Adrenal gland (tissue), 5 donors: ENCODE data around the gene CCDC13.

Experiments used
- CTCF ChIP-seq, 6 experiments: fragments of 450-650 bp in 4 of 6; fragments of 200-600 bp in 2 of 6; sonication (generic) in 1 of 6; IDR thresholded peaks; 1 replicate in 5 of 6; 2 replicates in 1 of 6; pipeline versions ENCODE4 v1.5.1 to v1.8.0; 2016 to 2021; ENCODE audit warnings: antibody characterized with exemption in 6 of 6, mild to moderate bottlenecking in 2 of 6, moderate library complexity in 1 of 6
- POLR2A ChIP-seq, 2 donors: fragments of 450-650 bp; IDR thresholded peaks; one replicate each; pipeline ENCODE4 v1.6.1; 2017; ENCODE audit warnings: antibody characterized with exemption in 2 of 2, mild to moderate bottlenecking in 2 of 2, moderate library complexity in 1 of 2
- donor health status: DM: no; HTN: no; CAD: no.

GRCh38 chr3:42753757-42754156 is 19.3 kb downstream of the CCDC13 start:
- TF ChIP-seq CTCF (IDR thresholded peaks at IDR 0.05) (no peak), POLR2A (IDR thresholded peaks at IDR 0.05) (no peak)
